ENCODE data around the gene SRM. TPM values are rescaled to one million over a fixed set of nuclear protein-coding genes. Genes with fewer than 3 reads are reported as not detected.
A peak's percentile ranks its signal among the peaks of the same experiment; 100 is the strongest.
"Not testable (repeated sequence)": the region's sequence is repeated elsewhere in the genome, so short reads cannot be mapped to it uniquely, and the experiment has no call there.

The SRM gene
- total RNA-seq, 6 donors from 2014 or later: 7.3 to 72.9 (median 50.2) TPM

GRCh38 chr1:11019971-11020370 lies 39.8 kb downstream of the SRM start:
- Histone ChIP-seq H3K27ac (no peak overlapping the region), H3K36me3 (peaks cover 70 to 100% (median 91%) of the 10 kb centered on the region in 4 donors), H3K27me3 (no peaks in the 10 kb centered on the region), H3K9me3 (no peaks in the 10 kb centered on the region), H3K4me1 (peaks cover 0 to 33% (median 8%) of the 10 kb centered on the region in 4 donors), H3K4me3 (no peak overlapping the region)
- ATAC-seq (ENCODE audit: low FRiP score in 2 of 2) (no peak), DNase-seq (no peak)
- 90 to 92% methylated on average over 7 of the region's 7 CpGs for WGBS, 2 donors
- TF ChIP-seq EP300 (IDR thresholded peaks at IDR 0.05) (no peak), POLR2AphosphoS5 (IDR thresholded peaks at IDR 0.05) (no peak), CTCF (IDR thresholded peaks at IDR 0.05) (no peak), POLR2A (IDR thresholded peaks at IDR 0.05) (no peak)

- H3K27me3 ChIP-seq; ATAC-seq (ENCODE audit: low FRiP score in 2 of 2); H3K9me3 ChIP-seq; H3K27ac ChIP-seq; DNase-seq; H3K4me3 ChIP-seq: not testable (repeated sequence)
- H3K36me3 ChIP-seq: peaks cover 72 to 100% (median 95%) of the 10 kb centered on the region in 4 donors
- WGBS, 2 donors: 80 to 91% methylated on average over 8 of the region's 8 CpGs
- H3K4me1 ChIP-seq: peaks cover 3 to 39% (median 13%) of the 10 kb centered on the region in 4 donors
Observed at GRCh38 chr1:11019358-11019757, 40.5 kb downstream of the SRM start.

GRCh38 chr1:11013160-11013531 lies 46.7 kb downstream of the SRM start:
- peaks cover 17 to 58% (median 29%) of the 10 kb centered on the region in 4 donors for H3K4me1 ChIP-seq
- TF ChIP-seq CTCF (IDR thresholded peaks at IDR 0.05): no peak
- TF ChIP-seq EP300 (IDR thresholded peaks at IDR 0.05): no peak
- no peak for TF ChIP-seq POLR2A (IDR thresholded peaks at IDR 0.05)
- WGBS, 2 donors: 2 to 5% methylated on average over 8 to 11 of the region's 11 CpGs

DNA sequence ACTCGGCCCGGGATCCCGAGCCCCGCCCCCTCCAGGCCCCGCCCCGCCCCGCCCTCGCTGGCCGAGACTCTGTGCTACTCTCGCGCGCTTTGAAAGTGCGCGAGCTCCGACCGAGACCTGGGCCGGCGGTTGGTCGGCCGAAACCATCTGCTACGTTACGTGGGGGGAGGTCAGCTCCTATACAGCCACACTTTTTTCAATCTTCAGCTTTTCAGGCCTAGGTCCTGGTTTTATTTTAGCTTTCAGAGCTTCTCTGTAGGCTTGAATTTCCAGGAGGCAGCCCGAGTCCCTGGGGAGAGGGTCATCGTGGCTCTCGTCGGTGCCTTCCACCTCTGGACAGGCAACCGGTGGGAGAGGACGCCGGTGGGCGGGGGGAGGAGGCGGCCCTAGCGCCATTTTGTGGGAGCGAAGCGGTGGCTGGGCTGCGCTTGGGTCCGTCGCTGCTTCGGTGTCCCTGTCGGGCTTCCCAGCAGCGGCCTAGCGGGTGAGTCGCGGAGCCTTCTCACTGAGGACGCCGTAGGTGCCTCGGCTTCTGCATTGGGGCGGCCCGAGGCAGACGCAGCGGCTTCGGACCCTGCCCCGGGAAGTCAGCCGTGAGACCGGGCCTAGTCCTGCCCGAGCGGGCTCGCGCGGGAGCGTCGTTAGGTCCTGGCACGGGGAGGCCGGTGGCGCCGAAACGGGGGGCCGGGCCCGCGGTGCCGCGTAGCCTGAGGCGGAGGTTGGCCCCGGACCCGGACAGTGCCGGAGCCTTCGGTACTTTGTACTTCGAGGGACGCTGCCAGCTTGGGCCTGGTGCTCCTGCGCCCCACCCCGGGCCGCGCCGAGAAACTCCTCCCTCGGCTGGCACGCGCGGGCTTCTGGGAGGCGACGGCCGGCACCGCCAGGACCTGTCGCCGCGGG lies 47.3 kb downstream of the SRM start, which contains the start of gene TARDBP:
TSS of gene TARDBP (plus strand) at position 395 of the 900 bp plus-strand sequence. CDS start 1,074 bp downstream, outside the sequence.
- no peaks in the 10 kb centered on the region for H3K27me3 ChIP-seq
- peaks cover 17 to 57% (median 29%) of the 10 kb centered on the region in 4 donors for H3K4me1 ChIP-seq
- 0 to 2% methylated on average over 5 to 38 of the region's 94 CpGs for whole genome bisulfite sequencing, 2 donors
- peak; percentile 96 to 97 for TF ChIP-seq POLR2AphosphoS5 (IDR thresholded peaks at IDR 0.05)
- TF ChIP-seq EP300 (IDR thresholded peaks at IDR 0.05): peak in 1 of 4 donors; percentile 68
- peak in 2 of 6 experiments; percentile 3 to 16 for TF ChIP-seq CTCF (IDR thresholded peaks at IDR 0.05)
- peak; percentile 87 to 98 (median 96) for TF ChIP-seq POLR2A (IDR thresholded peaks at IDR 0.05)
- peaks cover 21 to 42% (median 40%) of the 10 kb centered on the region in 4 donors for H3K36me3 ChIP-seq
- DNase-seq (peak; percentile 87 to 96), ATAC-seq (ENCODE audit: low FRiP score in 2 of 2) (peak; percentile 98)
- peak within 1 kb of the TSS; percentile 96 to 99 (median 98) for H3K27ac ChIP-seq
- H3K4me3 ChIP-seq: peak within 1 kb of the TSS; percentile 94 to 100 (median 98)
- no peaks in the 10 kb centered on the region for H3K9me3 ChIP-seq

More at GRCh38 chr1:11013160-11013531, 46.7 kb downstream of the SRM start:
- no peaks in the 10 kb centered on the region for H3K9me3 ChIP-seq
- peaks cover 23 to 46% (median 46%) of the 10 kb centered on the region in 4 donors for H3K36me3 ChIP-seq
- peak overlapping the region; percentile 94 to 100 (median 98) for H3K4me3 ChIP-seq
- ATAC-seq (ENCODE audit: low FRiP score in 2 of 2) (peak in 1 of 2 donors; percentile 2), DNase-seq (no peak)
- H3K27ac ChIP-seq: peak overlapping the region; percentile 96 to 99 (median 98)
- H3K27me3 ChIP-seq: no peaks in the 10 kb centered on the region

Other genes with a start within 250 kb of the SRM start
- gene TARDBP, start 47.4 kb downstream of the SRM start, total RNA-seq: 100 to 1,000 TPM; 108 to 388 (median 138) TPM
- gene MASP2, start 12.8 kb downstream of the SRM start, total RNA-seq: not detected
- gene EXOSC10, start 39.9 kb upstream of the SRM start, total RNA-seq: 100 to 1,000 TPM in 1 of 6 donors, 10 to 100 TPM in 5; 45.2 to 173 (median 55.9) TPM
- gene ANGPTL7, start 129.3 kb upstream of the SRM start, total RNA-seq: 1 to 10 TPM in 4 of 6 donors, under 1 TPM in 1, not detected in 1; 0.17 to 4.6 (median 1.3) TPM
- 10 to 100 TPM; 27.5 to 61.0 (median 33.1) TPM for gene MTOR, start 202.5 kb upstream of the SRM start, total RNA-seq
- gene UBIAD1, start 213.2 kb upstream of the SRM start, total RNA-seq: 10 to 100 TPM in 5 of 6 donors, 1 to 10 TPM in 1; 5.9 to 20.8 (median 15.7) TPM